DLD1 (cell line): Measurements from ENCODE around the gene SLC13A1.

Experiments
- in situ Hi-C: cut with HindIII; loops from 2 replicates; pipeline ENCODE4 v1.10.0; 2017; ENCODE audit warnings: low sequenced_read_pairs

The SLC13A1 gene

GRCh38 chr7:123193235-123193634 is 6.5 kb downstream of the SLC13A1 start:
- in situ Hi-C loops: no loop called here

GRCh38 chr7:123191132-123191531 is 8.6 kb downstream of the SLC13A1 start:
- in situ Hi-C loops: no loop called here

DNA sequence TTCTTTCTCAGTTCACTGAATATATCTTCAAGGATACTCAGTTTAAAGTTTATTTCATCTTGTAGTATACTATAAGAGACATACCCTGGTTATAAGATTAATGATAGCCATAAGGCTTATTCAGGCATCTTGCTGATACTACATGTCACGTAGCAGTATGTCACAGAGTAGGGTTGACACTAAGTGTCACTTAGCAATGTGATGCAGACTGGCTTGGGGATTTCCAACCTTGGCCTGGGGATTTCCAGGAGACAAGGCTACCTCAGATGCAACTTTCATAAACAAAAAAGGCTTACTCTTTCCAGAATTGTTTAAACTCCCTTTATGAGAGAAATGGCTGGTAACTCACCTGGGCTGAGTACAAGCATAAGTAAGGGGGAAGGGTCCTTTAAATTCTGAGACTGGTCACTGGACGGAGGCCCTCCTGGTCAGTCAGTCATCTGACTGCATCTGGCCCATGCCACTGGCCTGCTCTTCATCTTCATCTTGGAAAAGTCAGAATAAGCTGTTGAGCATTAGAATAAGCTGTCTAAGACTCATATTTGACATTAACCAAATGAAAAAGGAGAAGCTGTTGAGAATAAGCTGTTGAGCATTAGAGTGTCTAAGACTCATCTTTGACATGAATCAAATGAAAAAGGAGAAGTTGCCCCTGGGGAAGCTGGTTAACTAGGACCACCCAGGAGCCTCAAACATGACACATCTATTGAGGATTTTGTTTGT is 9.5 kb downstream of the SLC13A1 start:
- in situ Hi-C loops: no loop called here

DNA sequence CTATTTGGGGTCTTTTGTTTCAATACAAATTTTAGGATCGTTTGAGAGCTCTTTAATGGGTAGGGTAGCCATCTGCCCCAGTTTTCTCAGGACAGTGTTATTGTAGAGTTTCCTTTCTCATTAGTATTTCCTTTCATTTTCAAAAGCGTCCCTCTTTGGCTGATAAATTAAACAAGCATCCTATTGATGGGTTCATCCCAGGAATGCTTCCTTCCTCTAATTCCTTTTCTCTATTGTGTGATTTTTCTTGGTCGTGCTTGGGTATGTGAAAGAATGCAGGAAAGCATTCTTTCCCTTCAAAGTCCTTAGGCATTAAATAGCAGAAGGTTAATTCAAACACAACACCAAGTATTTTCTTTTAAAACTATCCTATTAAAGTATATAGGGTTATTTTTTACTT is 14.0 kb downstream of the SLC13A1 start:
- in situ Hi-C loops: no loop called here

DNA sequence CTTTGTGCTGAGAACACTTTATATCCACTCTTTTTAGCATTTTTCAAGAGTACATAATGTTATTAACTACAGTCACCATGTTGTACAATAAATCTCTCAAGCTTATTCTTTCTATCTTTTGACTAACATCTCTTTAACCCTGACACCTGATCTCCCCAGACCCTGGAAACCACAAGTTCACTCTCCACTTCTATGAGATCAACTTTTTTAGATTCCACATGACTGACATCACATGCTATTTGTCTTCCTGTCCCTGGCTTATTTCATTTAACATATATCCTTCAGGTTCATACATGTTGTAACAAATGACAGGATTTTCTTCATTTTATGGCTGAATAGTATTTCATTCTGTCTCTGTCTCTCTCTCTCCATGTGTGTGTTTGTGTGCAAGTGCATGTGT is 15.5 kb downstream of the SLC13A1 start:
- in situ Hi-C loops: no loop called here

GRCh38 chr7:123183431-123183830 is 16.3 kb downstream of the SLC13A1 start:
- in situ Hi-C loops: no loop called here

DNA sequence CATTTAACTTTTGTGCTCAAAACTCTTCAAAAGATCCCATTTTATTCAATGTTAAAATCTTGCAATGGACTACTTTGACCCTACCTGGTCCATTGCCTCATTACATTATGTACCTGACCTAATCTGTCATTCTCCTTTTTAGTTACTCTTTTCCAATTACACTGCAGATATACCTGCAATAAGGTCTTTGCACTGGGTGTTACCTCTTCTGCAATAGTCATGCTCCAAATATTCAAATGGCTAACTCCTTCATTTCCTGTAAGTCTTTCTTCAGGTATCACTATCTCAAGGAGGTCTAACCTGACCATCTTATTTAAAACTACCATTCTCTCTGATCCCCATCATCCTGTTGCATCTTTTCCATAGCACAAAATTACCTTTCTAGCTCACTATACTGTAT is 22.3 kb downstream of the SLC13A1 start:
- in situ Hi-C loops: no loop called here

GRCh38 chr7:123170333-123171246 is 29.2 kb downstream of the SLC13A1 start:
- in situ Hi-C loops: loop anchor here (5.0 kb wide), 1 partner anchor 43 kb away; no protein-coding TSS in a partner anchor

GRCh38 chr7:123169065-123169464 is 30.7 kb downstream of the SLC13A1 start:
- in situ Hi-C loops: no loop called here

- in situ Hi-C loops: no loop called here
Measured at GRCh38 chr7:123157606-123158005, 42.2 kb downstream of the SLC13A1 start.

GRCh38 chr7:123155571-123155970 is 44.2 kb downstream of the SLC13A1 start:
- in situ Hi-C loops: no loop called here

DNA sequence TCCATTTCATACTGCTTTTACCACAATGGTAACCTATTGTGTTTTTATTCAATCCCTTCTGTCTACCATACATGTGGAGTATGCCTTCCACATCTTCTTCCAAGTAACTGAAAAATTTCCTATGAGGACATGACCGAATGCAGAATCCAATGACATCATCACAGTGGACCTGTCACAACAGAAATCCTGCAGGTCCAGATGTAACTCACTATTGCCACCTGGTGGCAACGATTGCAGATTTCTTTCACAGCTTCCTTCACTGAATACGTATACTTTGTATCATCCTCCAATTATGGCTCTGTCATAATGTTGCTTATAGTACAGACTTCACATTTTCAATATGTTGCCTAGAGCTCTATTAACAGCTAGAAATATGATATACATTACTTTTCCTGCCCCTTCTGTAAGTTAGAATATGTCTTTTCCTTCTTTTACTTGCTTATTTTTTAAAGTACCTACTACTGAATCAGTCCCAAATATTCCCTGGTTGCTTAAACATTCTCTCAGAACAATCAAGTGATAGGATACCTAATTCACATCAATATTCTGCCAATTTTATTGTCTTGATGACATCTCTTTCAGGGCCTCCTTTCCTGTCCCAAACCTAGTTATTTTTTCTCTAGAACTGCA is 45.4 kb downstream of the SLC13A1 start:
- in situ Hi-C loops: no loop called here

DNA sequence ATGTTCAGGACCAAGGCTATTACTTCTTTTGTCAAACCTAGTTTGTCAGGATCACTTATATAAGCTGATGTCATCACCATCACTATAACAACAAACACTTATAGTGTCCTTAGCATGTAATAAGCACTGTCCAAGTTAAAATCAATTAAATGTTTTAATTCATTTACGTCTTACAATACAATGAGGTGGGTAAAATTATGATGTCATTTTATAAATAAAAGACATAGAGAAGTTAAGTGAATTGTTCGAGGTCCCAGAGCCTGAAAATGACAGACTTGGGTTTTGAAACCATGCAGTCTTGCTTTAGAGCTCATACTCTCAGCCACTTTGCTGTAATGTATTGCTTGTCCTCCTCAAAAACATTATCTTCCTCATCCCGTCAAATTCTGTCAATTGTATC is 48.3 kb downstream of the SLC13A1 start:
- in situ Hi-C loops: no loop called here

GRCh38 chr7:123148813-123149212 is 51.0 kb downstream of the SLC13A1 start:
- in situ Hi-C loops: no loop called here

DNA sequence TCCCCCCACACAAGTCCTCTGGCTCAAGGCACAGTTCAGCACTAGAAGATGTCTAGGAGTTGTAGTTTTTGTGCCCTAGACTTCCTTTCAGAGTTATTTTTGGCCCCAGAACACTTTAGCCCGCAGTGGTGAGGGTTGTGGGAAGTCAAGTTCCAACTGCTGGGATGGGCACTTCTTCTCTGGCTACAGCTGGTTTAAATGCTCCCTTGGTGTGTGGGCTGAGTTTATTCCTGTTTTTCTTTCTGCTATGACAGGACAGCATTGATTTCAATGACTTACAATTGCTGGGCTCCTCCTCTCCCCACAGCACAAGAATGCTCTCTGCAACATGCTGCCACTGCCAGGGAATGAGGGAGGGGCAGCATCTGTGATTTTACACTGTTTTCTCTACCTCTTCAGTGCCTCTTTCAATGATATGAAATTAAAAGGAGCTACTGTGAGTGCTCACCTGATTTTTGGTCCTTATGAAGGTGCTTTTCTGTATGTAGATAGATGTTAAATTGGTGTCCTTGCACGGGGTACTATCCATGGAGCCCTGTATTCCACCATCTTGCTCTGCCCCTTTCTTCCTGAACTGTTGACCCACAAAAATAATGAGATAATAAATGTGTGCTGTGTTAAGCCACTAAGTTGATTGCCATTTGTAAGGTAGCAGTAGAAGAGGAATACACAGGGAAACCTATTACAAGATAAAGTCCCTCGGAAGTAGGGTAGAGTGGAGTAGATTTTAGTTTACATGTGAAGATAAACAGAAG is 56.3 kb downstream of the SLC13A1 start:
- in situ Hi-C loops: no loop called here

DNA sequence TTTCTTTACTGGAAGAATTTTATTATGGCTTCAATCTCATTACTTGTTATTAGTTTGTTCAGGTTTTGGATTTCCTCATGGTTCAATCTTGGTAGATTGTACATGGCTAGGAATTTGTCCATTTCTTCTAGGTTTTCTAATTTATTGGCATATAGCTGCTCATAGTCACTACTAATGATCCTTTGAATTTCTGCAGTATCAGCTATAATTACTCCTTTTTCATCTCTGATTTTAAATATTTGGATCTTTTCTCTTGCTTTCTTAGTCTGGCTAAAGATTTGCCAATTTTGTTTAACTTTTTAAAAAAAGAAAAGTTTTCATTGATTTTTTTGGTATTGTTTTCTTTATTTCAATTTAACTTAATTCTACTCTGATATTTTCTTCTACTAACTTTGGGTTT is 59.2 kb downstream of the SLC13A1 start:
- in situ Hi-C loops: no loop called here

DNA sequence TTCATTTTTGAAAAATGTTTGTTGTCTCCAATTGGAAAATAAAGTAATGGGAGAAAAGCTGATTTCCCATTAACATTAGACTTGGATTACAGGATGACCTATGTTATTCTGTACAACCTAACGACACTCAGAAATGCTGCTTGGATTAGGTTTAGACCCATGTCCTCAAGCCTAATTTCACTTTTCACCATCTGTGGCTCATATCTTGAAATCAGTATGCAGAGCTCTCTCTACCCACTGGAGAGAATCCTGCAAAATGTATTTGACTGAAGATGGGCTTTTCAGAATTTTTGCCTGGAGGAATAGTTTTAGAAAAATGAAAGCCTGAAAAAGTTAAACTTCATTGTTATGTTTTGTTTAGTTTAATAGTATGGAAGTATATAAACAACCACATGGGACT is 63.8 kb downstream of the SLC13A1 start:
- in situ Hi-C loops: no loop called here

- in situ Hi-C loops: no loop called here
Measured at GRCh38 chr7:123133924-123134323, 65.8 kb downstream of the SLC13A1 start.

DNA sequence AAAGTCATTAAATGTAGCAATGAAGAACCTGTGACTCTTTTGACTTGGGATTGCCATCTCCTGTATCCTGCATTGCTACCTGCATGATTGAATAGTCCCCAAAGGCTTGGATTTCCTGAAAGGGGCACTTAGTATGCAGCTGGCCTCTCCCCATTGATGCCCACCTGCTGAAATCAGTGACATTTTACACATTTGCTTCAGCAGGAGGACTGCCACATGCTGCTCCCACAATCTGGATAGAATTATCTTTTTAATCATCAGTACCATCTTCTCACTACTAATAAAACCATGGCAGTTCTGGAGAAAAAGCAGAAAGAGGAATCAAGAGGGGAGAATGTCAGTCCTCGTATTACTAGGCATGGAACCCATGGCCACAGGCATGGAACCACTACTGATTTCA is 67.8 kb downstream of the SLC13A1 start:
- in situ Hi-C loops: no loop called here

GRCh38 chr7:123131556-123131955 is 68.2 kb downstream of the SLC13A1 start:
- in situ Hi-C loops: no loop called here

DNA sequence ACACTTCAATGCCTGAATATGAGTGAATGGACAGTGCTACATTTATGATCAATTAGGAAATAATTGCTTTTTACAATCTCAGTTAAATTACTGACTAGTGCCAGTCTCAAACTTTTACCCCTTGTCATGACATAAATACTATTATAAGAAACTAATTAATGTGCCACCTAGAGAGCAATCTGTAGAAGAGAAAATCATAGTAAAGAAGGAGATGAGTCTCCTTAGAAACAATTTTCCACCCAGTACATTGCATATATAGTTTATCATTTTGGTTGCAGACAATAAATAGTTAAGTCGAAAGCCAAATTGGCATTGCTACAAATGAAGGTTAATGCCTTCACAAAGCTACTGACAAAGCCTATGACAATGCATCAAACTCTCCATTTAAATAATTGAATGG is 68.6 kb downstream of the SLC13A1 start:
- in situ Hi-C loops: no loop called here
